GM12878 (cell line): ENCODE results near the gene GAP43. TPM values are rescaled to one million over a fixed set of nuclear protein-coding genes. Genes with fewer than 3 reads are reported as not detected.

Experiments
- ATAC-seq: fragments of 200-7000 bp; cut with Tn5 transposase; 3 replicates; pipeline ENCODE4 v1.9.1; 2020; ENCODE audit warnings: mild to moderate bottlenecking, moderate library complexity
- BruUV-seq: library from RNA; stranded (reverse); fragments of 400-500 nt; replicated peaks from 2 replicates; lab custom pipeline; 2021; lab: Mats Ljungman, UMichigan
- CTCF ChIA-PET: fragments of 300-600 bp; sonication (Branson Sonifier 250); formaldehyde crosslinking; extraction: SDS; loops from one replicate; lab custom pipeline; 2021; ENCODE audit warnings: inconsistent platforms; lab: Yijun Ruan, JAX
- POLR2A ChIA-PET: fragments of 350-600 bp; formaldehyde crosslinking; extraction: SDS; loops from one replicate; lab custom pipeline; 2021; ENCODE audit warnings: inconsistent platforms; lab: Charles Lee
- RAD21 ChIA-PET: fragments of 300-600 bp; sonication (Branson Sonifier 250); formaldehyde crosslinking; loops from one replicate; lab custom pipeline; 2023; ENCODE audit warnings: antibody characterized with exemption; ENCODE audit not compliant: unreplicated experiment; lab: Charles Lee
- SMC1A ChIA-PET: fragments of 300-600 bp; sonication (Branson Sonifier 250); formaldehyde crosslinking; loops from one replicate; lab custom pipeline; 2023; ENCODE audit not compliant: unreplicated experiment, uncharacterized antibody; lab: Charles Lee
- DNase-seq: peaks from one replicate; pipeline ENCODE4 v3.0.0-alpha.2; 2011; ENCODE audit warnings: low read depth, low spot score
- FAIRE-seq: peaks from 3 replicates; lab custom pipeline; 2011; peaks lifted over from hg19 to GRCh38; lab: Jason Lieb, UNC
- H2AFZ ChIP-seq: 2 replicates; pipeline ENCODE4 v1.6.0; 2011; ENCODE audit warnings: low read depth, low read length, control low read depth; ENCODE audit not compliant: control insufficient read depth
- H3K27ac ChIP-seq: 2 replicates; pipeline ENCODE4 v1.5.1; 2011; ENCODE audit warnings: control low read depth; ENCODE audit not compliant: control insufficient read depth, insufficient read depth
- H3K27me3 ChIP-seq, 2 experiments: replicated peaks in 1 of 2; 2 replicates each; pipeline versions ENCODE4 v1.6.0 to v1.6.1; 2011; ENCODE audit warnings: low read length in 1 of 2; ENCODE audit not compliant: control insufficient read depth in 2 of 2, insufficient read depth in 2 of 2
- H3K36me3 ChIP-seq, 2 experiments: 2 replicates each; pipeline ENCODE4 v1.5.1; 2011; ENCODE audit warnings: low read length in 1 of 2; ENCODE audit not compliant: control insufficient read depth in 2 of 2, insufficient read depth in 2 of 2
- H3K4me1 ChIP-seq: 2 replicates; pipeline ENCODE4 v1.6.1; 2011; ENCODE audit warnings: mild to moderate bottlenecking, low read length, moderate library complexity, mixed read lengths; ENCODE audit not compliant: control insufficient read depth, insufficient read depth
- H3K4me2 ChIP-seq: 2 replicates; pipeline ENCODE4 v1.6.0; 2011; ENCODE audit warnings: control low read depth; ENCODE audit not compliant: control insufficient read depth, insufficient read depth
- H3K4me3 ChIP-seq: fragments of 200-600 bp; sonication (generic); 2 replicates; pipeline ENCODE4 v1.5.1; 2016
- H3K79me2 ChIP-seq: 2 replicates; pipeline ENCODE4 v1.6.0; 2011; ENCODE audit warnings: low read length; ENCODE audit not compliant: control insufficient read depth, insufficient read depth
- H3K9ac ChIP-seq: 2 replicates; pipeline ENCODE4 v1.8.0; 2011; ENCODE audit warnings: low read length, control low read depth, mixed read lengths; ENCODE audit not compliant: control insufficient read depth, insufficient read depth
- H3K9me3 ChIP-seq: replicated peaks from 3 replicates; pipeline ENCODE4 v1.5.1; 2011; ENCODE audit warnings: mild to moderate bottlenecking, low read length; ENCODE audit not compliant: control insufficient read depth, insufficient read depth
- H4K20me1 ChIP-seq: 2 replicates; pipeline ENCODE4 v1.6.0; 2011; ENCODE audit not compliant: control insufficient read depth, insufficient read depth
- EED ChIP-seq: sonication (generic); IDR thresholded peaks from 2 replicates; pipeline ENCODE4 v1.6.1; 2016; ENCODE audit warnings: antibody characterized with exemption, low read depth
- PML ChIP-seq: IDR thresholded peaks from 2 replicates; pipeline ENCODE4 v1.6.1; 2012; ENCODE audit warnings: low read length, inconsistent platforms
- POU2F2 ChIP-seq: IDR thresholded peaks from 3 replicates; pipeline ENCODE4 v1.6.1; 2011; ENCODE audit warnings: low read depth, mild to moderate bottlenecking, low read length, borderline replicate concordance
- SRF ChIP-seq, 2 experiments: IDR thresholded peaks; 2 replicates each; pipeline ENCODE4 v1.6.1; 2011; ENCODE audit warnings: low read depth in 2 of 2, low read length in 2 of 2, mild to moderate bottlenecking in 1 of 2, moderate library complexity in 1 of 2
- ZBTB40 ChIP-seq: fragments of 450-650 bp; IDR thresholded peaks from 2 replicates; pipeline ENCODE4 v1.6.1; 2016; ENCODE audit warnings: mild to moderate bottlenecking, moderate library complexity, borderline replicate concordance
- WGBS: methylation state at CpG from one replicate; pipeline ENCODE4 v1.1.6; 2016; ENCODE audit warnings: low lambda C conversion rate; ENCODE audit not compliant: insufficient replicate concordance, insufficient coverage; ENCODE audit errors: missing lambda C conversion rate; 5-methylcytosine and 5-hydroxymethylcytosine counted together
- in situ Hi-C: fragments of 300-500 bp; cut with MboI; formaldehyde crosslinking; loops from 9 replicates; pipeline ENCODE4 v1.14.3; 2018; ENCODE audit warnings: mixed read lengths
- intact Hi-C: fragments of 100-400 bp; cut with micrococcal nuclease; formaldehyde crosslinking; loops from one replicate; pipeline ENCODE4 v1.14.2; 2022; ENCODE audit not compliant: unreplicated experiment
- polyA plus RNA-seq, 11 experiments: library from polyadenylated mRNA; depleted of rRNA in 4 of 11; unstranded in 6 of 11; stranded (reverse) in 5 of 11; fragments of >200 nt; fragmentation: Nextera tagmentation in 4 of 11; fragmentation: Illumina TruSeq in 1 of 11; extraction: Ambion mirVana in 4 of 11; extraction: Trizol in 1 of 11; gene quantifications; 1 replicate in 1 of 11; 2 replicates in 10 of 11; pipeline versions ENCODE4 v1.2.1 to v1.2.3, GENCODE V29; 2011 to 2016; ENCODE audit warnings: inconsistent platforms in 2 of 11, missing spikeins in 2 of 11, low read depth in 1 of 11
- total RNA-seq, 4 experiments: library from RNA; depleted of rRNA in 3 of 4; stranded (reverse); fragments of >200 nt in 3 of 4; fragmentation: Illumina TruSeq in 1 of 4; extraction: Trizol in 1 of 4; gene quantifications; 2 replicates each; pipeline versions ENCODE4 v1.2.1 to v1.2.3, GENCODE V29; 2013 to 2021

Gene GAP43
- total and polyA plus RNA-seq, 10 of the 15 experiments (the other 5 are each of a cell fraction or from before 2014, with no cell fraction given) = 0.06 to 0.16 TPM; not detected in 8

GRCh38 chr3:115671761-115672455 is 48.6 kb downstream of the GAP43 start:
- no peak overlapping the region for H3K27ac ChIP-seq
- DNase-seq = no peak
- ChIA-PET SMC1A (interaction anchor here (0.8 to 1.3 kb wide), 4 partner anchors 10 to 845 kb away, joined by 3 to 5 read pairs (median 4); no protein-coding TSS in a partner anchor), POLR2A (no interaction called here), CTCF (interaction anchor here (1.0 to 1.6 kb wide), 2 partner anchors 16 to 19 kb away, joined by 3 to 5 read pairs; no protein-coding TSS in a partner anchor)
- H3K27me3 ChIP-seq = no peaks in the 10 kb centered on the region; a peak in 2 of 4 replicates
- H3K4me1 ChIP-seq = no peaks in the 10 kb centered on the region
- 0 out of 2 replicates have a peak overlapping the region, but pooled peaks have one; percentile 25 for H3K4me2 ChIP-seq
- WGBS = 42% methylated on average over 5 of the region's 5 CpGs
- intact Hi-C loops = no loop called here
- H3K9ac ChIP-seq = no peak overlapping the region
- H3K79me2 ChIP-seq = no peaks in the 10 kb centered on the region
- ATAC-seq = peak; percentile 61; the same call in 2 of the 3 replicates
- H3K36me3 ChIP-seq = no peaks in the 10 kb centered on the region
- BruUV-seq = no TSS peak
- no peak for TF ChIP-seq SRF (IDR thresholded peaks at IDR 0.05; ENCODE audit: low read depth in 2 of 2, low read length in 2 of 2)
- TF ChIP-seq, all 136 proteins: peak for 0
- Histone ChIP-seq H4K20me1 (no peaks in the 10 kb centered on the region), H3K9me3 (no peaks in the 10 kb centered on the region), H3K4me3 (no peak overlapping the region), H2AFZ (no peak overlapping the region)
- RAD21 ChIA-PET = interaction anchor here (1.5 kb wide), 1 partner anchor 24 kb away, joined by 3 read pairs; no protein-coding TSS in a partner anchor
- in situ Hi-C loops = no loop called here
- FAIRE-seq = no peak

- Histone ChIP-seq H3K4me1 (no peaks in the 10 kb centered on the region), H2AFZ (no peak overlapping the region), H3K27me3 (no peaks in the 10 kb centered on the region; a peak in 2 of 4 replicates), H4K20me1 (no peaks in the 10 kb centered on the region), H3K4me3 (no peak overlapping the region), H3K79me2 (no peaks in the 10 kb centered on the region), H3K36me3 (no peaks in the 10 kb centered on the region), H3K9ac (no peak overlapping the region), H3K9me3 (no peaks in the 10 kb centered on the region), H3K4me2 (no peak overlapping the region), H3K27ac (no peak overlapping the region)
- intact Hi-C loops = no loop called here
- DNase-seq (no peak), ATAC-seq (no peak), FAIRE-seq (no peak)
- ChIA-PET RAD21 (no interaction called here), POLR2A (no interaction called here), SMC1A (interaction anchor here (0.9 kb wide), 1 partner anchor 12 kb away, joined by 3 read pairs; no protein-coding TSS in a partner anchor), CTCF (no interaction called here)
- no TSS peak for BruUV-seq
- in situ Hi-C loops = no loop called here
- TF ChIP-seq ZBTB40 = no peak
- TF ChIP-seq POU2F2 = no peak
- TF ChIP-seq PML = no peak
- no peak for TF ChIP-seq EED
- 82% methylated on average over 3 of the region's 3 CpGs for WGBS
Measured at GRCh38 chr3:115673881-115674280, 50.6 kb downstream of the GAP43 start.
